ENCODE data around the gene PIGO.

DNA sequence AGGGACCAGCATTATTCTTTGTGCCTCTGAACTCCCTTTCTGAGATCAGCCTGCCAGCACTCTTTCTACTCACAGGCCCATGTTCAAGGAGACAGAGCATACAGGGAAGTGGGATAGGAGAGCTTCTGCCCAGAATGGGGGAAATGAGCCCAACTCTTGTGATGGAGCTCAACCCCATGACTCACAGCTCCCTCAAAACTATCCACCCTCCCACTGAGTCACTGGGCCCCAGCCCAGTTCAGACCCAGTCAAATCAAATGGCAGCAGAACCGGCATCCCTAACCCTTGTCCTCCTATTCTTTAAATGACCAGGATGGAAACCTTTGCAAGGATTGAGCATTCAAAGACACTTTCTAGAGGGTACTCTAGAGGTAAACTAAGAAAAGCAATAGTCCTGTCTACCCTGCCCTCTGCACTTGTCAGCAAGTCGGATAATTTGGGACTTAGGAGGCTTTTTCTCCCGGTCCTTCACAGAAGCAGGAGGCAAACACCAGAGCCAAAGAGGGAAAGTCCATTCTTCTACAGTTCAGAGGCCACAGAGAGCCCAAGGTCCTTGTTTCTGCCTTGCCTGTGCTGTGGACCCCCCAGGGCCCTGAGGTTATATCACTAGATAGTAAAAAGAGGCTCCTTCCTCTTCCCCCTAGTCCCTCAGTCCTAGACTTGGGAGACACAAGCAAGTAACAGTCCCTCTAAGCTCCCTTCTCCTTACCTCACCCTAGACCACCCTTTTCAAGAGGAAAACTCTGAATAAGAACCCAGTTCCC is 16.0 kb upstream of the PIGO start:
- TF ChIP-seq, protein P1, sequence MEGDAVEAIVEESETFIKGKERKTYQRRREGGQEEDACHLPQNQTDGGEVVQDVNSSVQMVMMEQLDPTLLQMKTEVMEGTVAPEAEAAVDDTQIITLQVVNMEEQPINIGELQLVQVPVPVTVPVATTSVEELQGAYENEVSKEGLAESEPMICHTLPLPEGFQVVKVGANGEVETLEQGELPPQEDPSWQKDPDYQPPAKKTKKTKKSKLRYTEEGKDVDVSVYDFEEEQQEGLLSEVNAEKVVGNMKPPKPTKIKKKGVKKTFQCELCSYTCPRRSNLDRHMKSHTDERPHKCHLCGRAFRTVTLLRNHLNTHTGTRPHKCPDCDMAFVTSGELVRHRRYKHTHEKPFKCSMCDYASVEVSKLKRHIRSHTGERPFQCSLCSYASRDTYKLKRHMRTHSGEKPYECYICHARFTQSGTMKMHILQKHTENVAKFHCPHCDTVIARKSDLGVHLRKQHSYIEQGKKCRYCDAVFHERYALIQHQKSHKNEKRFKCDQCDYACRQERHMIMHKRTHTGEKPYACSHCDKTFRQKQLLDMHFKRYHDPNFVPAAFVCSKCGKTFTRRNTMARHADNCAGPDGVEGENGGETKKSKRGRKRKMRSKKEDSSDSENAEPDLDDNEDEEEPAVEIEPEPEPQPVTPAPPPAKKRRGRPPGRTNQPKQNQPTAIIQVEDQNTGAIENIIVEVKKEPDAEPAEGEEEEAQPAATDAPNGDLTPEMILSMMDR (IDR thresholded peaks at IDR 0.05), result no peak
- TF ChIP-seq POLR2AphosphoS5 (IDR thresholded peaks at IDR 0.05), result no peak
- TF ChIP-seq POLR2A (IDR thresholded peaks at IDR 0.05), result no peak

Data from breast epithelium (tissue), 3 donors.